ENCODE data around the gene PAQR4. TPM values are rescaled to one million over a fixed set of nuclear protein-coding genes. Genes with fewer than 3 reads are reported as not detected.
A peak's percentile ranks its signal among the peaks of the same experiment; 100 is the strongest.

The PAQR4 gene
- total and polyA plus RNA-seq, 2 of the 13 experiments (the other 11 are each of a cell fraction or from before 2014, with no cell fraction given): 15.9 to 24.8 TPM

DNA sequence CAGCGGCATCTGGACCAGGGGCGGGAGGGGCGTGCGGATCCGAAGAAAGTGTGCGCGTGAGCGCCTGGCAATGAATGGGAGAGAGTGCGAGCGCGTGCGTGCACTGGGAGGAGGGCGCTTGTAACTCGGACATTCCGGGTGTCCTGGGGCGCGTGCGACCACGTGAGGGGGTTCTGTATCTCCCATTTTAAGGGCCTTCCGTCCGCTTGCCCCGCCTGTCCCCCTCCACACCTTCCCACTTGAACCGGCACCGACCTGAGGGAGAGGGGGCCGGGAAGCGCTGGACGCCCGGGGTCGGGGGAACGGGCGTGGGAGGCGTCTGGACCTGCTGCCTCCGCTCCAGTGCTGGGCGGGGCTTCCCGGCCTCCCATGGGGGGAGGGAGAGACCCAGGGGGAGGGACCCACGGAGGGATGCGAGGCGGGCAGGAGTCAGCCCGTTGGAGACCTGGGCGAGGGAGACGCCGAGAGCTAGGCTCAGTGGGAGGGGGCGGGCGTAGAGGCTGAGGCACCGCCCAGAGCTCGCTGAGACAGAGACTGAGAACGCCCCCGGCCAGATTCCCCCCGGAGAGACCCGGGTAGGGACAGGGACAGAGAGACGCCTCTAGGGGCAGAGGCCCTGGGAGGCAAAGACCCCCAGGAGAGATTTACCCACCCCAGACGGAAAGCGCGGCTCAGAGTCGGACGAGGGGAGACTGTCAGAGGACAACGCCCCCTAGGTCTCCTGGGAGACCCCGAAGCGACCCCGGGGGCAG is 5.2 kb upstream of the PAQR4 start, which contains the start of gene KREMEN2 (continued):
- TF ChIP-seq TCF12 (IDR thresholded peaks at IDR 0.05): no peak
- 0 out of 2 replicates have a peak, but pooled peaks have one; percentile 63 for TF ChIP-seq TCF12 (CRISPR knock-in tag; IDR thresholded peaks at IDR 0.05)
- 0 out of 2 replicates have a peak, but pooled peaks have one; percentile 49 for TF ChIP-seq HIVEP1 (CRISPR knock-in tag; IDR thresholded peaks at IDR 0.05)
- TF ChIP-seq FOXC1 (CRISPR knock-in tag; IDR thresholded peaks at IDR 0.05; ENCODE audit: borderline replicate concordance): no peak
- TF ChIP-seq, protein P1, sequence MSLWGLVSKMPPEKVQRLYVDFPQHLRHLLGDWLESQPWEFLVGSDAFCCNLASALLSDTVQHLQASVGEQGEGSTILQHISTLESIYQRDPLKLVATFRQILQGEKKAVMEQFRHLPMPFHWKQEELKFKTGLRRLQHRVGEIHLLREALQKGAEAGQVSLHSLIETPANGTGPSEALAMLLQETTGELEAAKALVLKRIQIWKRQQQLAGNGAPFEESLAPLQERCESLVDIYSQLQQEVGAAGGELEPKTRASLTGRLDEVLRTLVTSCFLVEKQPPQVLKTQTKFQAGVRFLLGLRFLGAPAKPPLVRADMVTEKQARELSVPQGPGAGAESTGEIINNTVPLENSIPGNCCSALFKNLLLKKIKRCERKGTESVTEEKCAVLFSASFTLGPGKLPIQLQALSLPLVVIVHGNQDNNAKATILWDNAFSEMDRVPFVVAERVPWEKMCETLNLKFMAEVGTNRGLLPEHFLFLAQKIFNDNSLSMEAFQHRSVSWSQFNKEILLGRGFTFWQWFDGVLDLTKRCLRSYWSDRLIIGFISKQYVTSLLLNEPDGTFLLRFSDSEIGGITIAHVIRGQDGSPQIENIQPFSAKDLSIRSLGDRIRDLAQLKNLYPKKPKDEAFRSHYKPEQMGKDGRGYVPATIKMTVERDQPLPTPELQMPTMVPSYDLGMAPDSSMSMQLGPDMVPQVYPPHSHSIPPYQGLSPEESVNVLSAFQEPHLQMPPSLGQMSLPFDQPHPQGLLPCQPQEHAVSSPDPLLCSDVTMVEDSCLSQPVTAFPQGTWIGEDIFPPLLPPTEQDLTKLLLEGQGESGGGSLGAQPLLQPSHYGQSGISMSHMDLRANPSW (CRISPR knock-in tag; IDR thresholded peaks at IDR 0.05; ENCODE audit: borderline replicate concordance): no peak
- TF ChIP-seq ZBTB7B (CRISPR knock-in tag; IDR thresholded peaks at IDR 0.05): 0 out of 2 replicates have a peak, but pooled peaks have one; percentile 28
- no peak for TF ChIP-seq ZNF713 (CRISPR knock-in tag; IDR thresholded peaks at IDR 0.05)
- TF ChIP-seq, protein P2, sequence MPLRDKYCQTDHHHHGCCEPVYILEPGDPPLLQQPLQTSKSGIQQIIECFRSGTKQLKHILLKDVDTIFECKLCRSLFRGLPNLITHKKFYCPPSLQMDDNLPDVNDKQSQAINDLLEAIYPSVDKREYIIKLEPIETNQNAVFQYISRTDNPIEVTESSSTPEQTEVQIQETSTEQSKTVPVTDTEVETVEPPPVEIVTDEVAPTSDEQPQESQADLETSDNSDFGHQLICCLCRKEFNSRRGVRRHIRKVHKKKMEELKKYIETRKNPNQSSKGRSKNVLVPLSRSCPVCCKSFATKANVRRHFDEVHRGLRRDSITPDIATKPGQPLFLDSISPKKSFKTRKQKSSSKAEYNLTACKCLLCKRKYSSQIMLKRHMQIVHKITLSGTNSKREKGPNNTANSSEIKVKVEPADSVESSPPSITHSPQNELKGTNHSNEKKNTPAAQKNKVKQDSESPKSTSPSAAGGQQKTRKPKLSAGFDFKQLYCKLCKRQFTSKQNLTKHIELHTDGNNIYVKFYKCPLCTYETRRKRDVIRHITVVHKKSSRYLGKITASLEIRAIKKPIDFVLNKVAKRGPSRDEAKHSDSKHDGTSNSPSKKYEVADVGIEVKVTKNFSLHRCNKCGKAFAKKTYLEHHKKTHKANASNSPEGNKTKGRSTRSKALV (CRISPR knock-in tag; IDR thresholded peaks at IDR 0.05): peak; percentile 9; the same call in 1 of the 2 replicates
- 0 out of 2 replicates have a peak, but pooled peaks have one; percentile 27 for TF ChIP-seq ATF7-NPFF (CRISPR knock-in tag; IDR thresholded peaks at IDR 0.05; ENCODE audit: low read depth)
- peak; percentile 59; the same call in 1 of the 2 replicates for TF ChIP-seq DMAP1 (CRISPR knock-in tag; IDR thresholded peaks at IDR 0.05)
- 0 out of 2 replicates have a peak, but pooled peaks have one; percentile 14 for TF ChIP-seq ZNF614 (CRISPR knock-in tag; IDR thresholded peaks at IDR 0.05; ENCODE audit: borderline replicate concordance)
- TF ChIP-seq ZC3H13 (CRISPR knock-in tag; IDR thresholded peaks at IDR 0.05): peak; percentile 35; the same call in 1 of the 2 replicates
- TF ChIP-seq, protein P3, sequence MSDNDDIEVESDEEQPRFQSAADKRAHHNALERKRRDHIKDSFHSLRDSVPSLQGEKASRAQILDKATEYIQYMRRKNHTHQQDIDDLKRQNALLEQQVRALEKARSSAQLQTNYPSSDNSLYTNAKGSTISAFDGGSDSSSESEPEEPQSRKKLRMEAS (IDR thresholded peaks at IDR 0.05): peak; percentile 15; the same call in 1 of the 2 replicates
- no peak for TF ChIP-seq NONO (IDR thresholded peaks at IDR 0.05)
- 0 out of 2 replicates have a peak, but pooled peaks have one; percentile 9 for TF ChIP-seq NONO (CRISPR knock-in tag; conservative IDR thresholded peaks at IDR 0.05)
- TF ChIP-seq ZNF263 (CRISPR knock-in tag; IDR thresholded peaks at IDR 0.05): peak; percentile 46; the same call in 1 of the 2 replicates
- no peak for TF ChIP-seq SMAD3 (CRISPR knock-in tag; IDR thresholded peaks at IDR 0.05)
- peak; percentile 18; the same call in 1 of the 2 replicates for TF ChIP-seq ZFX (CRISPR knock-in tag; IDR thresholded peaks at IDR 0.05; ENCODE audit: low read depth)
- TF ChIP-seq ZSCAN25 (CRISPR knock-in tag; IDR thresholded peaks at IDR 0.05): no peak
- TF ChIP-seq ZNF777 (CRISPR knock-in tag; IDR thresholded peaks at IDR 0.05): no peak
- no peak for TF ChIP-seq RAD21 (CRISPR knock-in tag; IDR thresholded peaks at IDR 0.05)
- TF ChIP-seq TAF1 (CRISPR knock-in tag; IDR thresholded peaks at IDR 0.05): peak; percentile 29; the same call in 1 of the 2 replicates
- TF ChIP-seq ZC3H4 (CRISPR knock-in tag; IDR thresholded peaks at IDR 0.05; ENCODE audit: borderline replicate concordance): no peak
- peak; percentile 17 for TF ChIP-seq ZEB1 (IDR thresholded peaks at IDR 0.05; ENCODE audit: insufficient replicate concordance, low read depth)
- TF ChIP-seq ADNP (CRISPR knock-in tag; IDR thresholded peaks at IDR 0.05): no peak
- peak; percentile 35; the same call in 1 of the 2 replicates for TF ChIP-seq ARNT2 (CRISPR knock-in tag; IDR thresholded peaks at IDR 0.05; ENCODE audit: low read depth)
- 0 out of 2 replicates have a peak, but pooled peaks have one; percentile 43 for TF ChIP-seq SPEN (CRISPR knock-in tag; IDR thresholded peaks at IDR 0.05; ENCODE audit: low read depth)
